ENCODE data around the gene SLC44A3.

Gene SLC44A3

DNA sequence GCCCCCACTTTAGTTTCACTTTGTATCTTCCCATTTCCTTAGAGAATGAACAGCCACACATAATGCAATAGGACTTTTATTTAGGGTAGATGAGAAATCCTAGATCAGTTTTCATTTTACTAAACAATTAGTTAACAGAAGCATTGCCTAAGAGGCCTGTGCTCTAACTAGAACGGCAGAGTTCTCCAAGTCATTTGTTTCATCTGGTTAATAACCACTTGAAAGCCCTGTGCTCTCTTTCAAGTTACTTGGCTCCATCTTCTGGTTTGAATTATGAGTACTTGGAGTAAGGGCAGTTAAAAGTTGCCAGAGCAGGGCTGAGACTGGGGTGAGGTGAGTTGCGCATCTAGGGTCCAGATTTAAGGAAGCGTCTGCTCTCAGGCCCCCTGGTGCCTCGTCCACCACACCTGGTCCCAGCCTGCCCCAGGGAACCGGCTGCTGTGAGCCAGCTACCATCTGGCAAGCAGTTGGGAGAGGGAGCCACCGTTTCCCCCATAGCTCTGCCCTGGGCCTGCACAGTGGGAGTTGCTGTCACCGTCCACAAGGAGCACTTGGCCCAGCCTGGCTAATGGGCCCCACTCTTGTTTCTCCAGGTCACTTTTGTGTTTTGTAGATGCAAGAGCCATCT is 18.1 kb upstream of the SLC44A3 start:
- peak; percentile 89 for DNase-seq (ENCODE audit: low read depth)

DNA sequence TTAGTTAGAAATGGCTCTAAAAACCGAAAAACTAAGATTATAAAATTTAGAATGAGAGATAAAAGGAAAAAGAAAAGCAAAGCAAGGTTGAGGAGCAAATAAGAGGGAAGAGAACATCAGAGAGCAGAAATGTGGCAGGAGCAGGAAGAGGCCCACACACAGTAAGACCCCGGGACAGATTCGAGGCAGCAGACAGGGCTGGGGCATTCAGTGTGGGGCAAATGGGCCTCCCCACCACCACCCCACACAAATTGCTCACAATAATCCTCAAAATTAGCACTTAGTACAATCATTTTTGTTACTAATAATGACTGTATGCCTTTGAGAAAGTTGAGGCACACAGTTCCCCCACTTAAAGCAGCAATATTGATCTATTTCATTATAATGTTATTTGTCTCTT is 17.1 kb upstream of the SLC44A3 start:
- DNase-seq (ENCODE audit: low read depth) = no peak

DNA sequence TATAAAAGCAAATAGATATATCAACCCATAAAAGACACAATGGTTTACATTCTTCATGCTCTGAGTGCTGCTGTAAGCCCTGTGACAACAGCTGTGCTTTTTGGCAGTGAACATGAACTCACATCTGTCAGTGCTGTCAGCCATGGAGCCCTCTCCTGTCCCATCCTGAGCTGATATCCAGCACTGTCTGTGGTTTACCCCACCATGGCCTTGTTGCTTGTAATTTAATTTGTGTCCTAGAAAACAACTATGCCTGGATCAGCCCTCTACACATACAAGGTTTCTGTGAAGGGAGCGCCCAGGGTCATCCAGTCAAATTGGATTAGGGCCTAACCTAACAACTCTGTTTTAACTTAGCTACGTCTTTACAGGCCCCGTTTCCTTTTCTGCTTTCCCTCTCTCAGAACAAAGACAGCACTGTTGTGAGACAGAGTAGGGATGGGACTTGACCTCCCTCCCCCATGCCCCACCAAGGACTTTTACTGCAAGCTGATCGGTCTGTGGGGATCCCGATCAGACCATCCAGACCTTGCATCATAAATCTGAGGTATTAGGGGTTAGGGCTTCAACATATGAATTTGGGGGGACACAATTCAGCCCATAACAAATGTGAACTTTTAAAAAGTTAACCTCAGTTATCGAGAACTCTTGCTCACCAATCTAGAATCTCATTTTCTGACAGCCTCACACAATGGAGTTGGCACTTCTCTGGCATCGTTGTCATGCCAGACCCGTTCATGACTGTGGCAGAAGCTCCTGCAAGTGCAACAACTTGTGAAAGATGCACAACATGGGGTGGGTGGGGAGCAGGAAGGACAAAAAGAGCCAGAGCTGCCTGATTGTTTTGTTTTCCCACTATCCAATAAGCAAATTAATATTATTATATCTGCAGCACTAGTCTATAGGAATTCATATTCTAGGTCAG is 16.4 kb upstream of the SLC44A3 start:
- DNase-seq (ENCODE audit: low read depth) = no peak

DNA sequence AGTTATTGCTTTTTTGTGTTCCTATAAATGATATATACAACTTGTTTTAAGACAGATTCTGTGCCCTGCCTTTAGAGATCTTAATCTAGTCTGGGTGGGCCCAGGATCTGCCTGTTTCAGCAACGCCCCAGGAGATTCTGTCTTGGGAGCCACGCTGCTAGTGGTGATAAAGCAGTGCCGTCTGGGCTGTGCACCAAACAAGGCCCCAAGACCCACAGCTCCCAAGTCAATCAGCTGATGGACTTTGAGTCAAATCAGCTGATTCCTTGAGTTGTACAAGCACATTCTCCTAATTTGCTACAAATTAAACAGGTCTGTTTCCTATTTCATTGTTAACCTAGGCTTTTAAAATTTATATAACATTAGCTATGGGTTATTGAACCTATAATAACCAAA is 15.7 kb upstream of the SLC44A3 start:
- no peak for DNase-seq (ENCODE audit: low read depth)

DNA sequence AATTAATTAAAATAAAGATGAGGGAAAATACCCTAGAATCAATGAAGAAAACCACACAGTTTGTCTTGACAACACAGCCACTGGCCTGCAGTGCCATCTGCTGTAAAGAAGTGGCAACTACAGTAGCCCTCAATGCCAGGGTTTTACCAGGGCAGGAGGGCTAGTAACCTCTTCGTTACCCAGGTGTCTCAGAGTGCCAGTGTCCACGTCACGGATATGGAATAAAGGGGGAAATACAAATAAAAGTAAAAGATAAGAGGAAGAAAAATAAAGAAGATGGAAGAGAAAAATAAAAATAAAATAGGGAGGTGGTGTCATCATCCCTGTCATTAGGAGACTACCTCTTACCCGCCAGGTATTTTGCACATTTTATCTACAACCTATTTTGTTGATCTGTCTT is 14.2 kb upstream of the SLC44A3 start:
- DNase-seq (ENCODE audit: low read depth) = peak; percentile 51

DNA sequence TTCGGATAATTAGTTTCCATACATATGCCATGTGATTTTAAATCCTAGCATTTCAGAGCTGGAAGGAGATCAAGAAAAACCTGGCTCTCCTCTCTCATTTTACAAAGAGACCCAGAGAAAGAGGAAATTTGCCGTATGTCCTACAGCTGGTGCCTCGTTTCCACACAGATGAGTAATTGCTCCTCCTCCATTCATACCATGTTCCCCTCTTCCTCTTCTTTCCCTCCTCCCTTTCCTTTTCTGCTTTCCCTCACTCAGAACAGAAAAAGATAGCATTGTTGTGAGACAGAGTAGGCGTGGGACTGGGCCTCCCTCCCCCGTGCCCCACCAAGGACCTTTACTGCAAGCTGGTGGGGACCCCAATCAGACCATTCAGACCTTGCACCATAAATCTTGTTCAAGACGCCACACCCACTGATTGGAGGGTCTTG is 13.7 kb upstream of the SLC44A3 start:
- peak; percentile 68 for DNase-seq (ENCODE audit: low read depth)

DNA sequence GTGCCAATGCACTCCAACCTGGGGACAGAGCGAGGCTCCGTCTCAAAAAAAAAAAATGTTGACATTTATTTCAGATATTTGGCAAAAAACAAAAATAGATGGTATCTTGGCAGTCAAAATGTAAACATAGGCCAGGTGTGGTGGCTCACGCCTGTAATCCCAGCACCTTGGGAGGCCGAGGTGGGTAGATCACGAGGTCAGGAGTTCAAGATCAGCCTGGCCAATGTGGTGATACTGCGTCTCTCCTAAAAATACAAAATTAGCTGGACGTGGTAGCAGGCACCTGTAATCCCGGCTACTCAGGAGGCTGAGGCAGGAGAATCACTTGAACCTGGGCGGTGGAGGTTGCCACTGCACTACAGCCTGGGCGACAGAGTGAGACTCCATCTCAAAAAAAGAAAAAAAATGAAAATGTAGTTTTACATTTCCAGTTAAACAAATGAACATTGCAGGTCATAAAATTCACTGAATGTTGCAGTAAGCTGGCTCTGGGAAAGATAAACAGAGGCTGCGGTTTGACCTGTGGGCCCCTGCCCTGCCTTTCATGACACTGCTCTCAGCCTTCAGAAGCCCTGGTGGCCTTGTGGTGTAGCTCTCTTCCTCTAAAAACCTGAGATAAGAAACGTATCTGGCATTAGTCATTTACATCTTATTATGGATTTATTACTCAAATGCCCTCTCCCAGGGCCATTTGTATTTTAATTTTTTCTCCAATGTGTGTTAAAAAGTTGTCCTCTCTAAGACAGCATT is 12.2 kb upstream of the SLC44A3 start:
- peak; percentile 85 for DNase-seq (ENCODE audit: low read depth)

DNA sequence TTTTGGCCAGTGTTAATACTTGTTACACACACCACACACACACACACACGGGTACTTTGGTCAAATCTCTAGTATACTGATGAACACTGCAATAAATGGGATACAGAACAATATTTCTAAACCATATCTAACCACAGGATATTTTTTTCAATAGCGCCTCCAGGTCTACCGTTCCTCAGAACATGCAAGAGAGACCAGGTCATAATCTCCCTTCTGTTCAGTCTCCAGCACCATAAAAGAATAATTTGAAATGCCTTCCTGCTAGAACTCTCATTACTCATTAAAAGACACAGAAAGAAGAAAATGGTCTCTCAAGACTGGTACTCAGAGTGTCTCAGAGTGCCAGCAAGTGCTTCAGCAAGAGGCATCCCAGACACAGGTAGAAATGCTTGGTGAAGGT is 11.5 kb upstream of the SLC44A3 start:
- DNase-seq (ENCODE audit: low read depth) = peak; percentile 38

DNA sequence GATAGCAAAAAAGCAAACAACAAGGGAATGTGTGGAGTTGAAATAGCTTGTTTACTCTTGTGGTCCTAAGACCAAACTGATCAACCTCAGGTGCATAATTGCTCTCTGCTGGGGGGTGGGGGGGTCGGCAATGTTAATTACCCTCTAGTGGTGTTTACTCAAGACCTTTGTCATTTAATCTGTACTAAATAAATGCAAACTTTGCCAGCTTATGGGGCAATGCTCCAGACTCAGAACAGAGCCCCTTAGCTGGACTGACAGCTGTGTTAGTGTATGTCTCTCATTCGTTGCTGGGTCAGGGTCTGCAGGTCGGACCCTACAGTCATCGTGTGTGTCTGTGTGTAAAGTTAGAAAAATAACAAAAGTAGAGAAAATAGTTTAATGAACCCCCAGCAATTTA is 7.2 kb upstream of the SLC44A3 start:
- DNase-seq (ENCODE audit: low read depth) = no peak

DNA sequence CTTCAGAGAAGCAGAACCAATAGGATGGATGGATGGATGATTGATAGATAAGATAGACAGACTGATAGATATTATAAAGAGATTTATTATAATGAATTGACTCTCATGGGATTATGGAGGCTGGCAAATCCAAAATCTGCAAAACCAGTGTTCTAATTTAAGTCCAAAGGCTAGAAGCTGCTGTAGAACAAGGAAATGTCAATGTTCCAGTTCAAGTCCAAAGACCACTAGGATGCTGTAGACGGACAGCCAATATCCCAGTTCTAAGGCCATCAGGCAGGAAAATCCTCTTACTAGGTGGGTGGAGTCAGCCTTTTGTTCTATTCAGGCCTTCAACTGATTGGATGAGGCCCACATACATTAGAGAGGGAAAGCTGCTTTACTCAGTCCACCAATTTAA is 4.1 kb upstream of the SLC44A3 start:
- no peak for DNase-seq (ENCODE audit: low read depth)

DNA sequence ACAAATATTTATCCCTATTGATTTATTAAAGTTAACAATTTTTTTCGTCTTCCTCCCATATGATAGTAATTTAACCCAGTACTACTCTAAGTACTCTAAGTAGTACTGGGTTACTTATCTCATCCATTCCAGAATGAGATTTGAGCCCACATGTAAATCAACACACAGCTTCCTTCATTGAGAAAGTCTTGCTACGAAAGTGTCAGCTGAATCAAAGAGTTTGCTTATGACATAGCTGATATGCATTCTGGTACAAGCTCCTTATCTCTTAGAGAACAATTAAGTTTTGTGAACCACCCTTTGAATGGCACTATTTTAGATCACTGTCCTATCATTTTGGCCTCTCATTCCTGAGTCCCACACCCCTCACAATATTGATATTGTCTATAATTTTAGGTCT is 2.4 kb upstream of the SLC44A3 start:
- DNase-seq (ENCODE audit: low read depth) = no peak

DNA sequence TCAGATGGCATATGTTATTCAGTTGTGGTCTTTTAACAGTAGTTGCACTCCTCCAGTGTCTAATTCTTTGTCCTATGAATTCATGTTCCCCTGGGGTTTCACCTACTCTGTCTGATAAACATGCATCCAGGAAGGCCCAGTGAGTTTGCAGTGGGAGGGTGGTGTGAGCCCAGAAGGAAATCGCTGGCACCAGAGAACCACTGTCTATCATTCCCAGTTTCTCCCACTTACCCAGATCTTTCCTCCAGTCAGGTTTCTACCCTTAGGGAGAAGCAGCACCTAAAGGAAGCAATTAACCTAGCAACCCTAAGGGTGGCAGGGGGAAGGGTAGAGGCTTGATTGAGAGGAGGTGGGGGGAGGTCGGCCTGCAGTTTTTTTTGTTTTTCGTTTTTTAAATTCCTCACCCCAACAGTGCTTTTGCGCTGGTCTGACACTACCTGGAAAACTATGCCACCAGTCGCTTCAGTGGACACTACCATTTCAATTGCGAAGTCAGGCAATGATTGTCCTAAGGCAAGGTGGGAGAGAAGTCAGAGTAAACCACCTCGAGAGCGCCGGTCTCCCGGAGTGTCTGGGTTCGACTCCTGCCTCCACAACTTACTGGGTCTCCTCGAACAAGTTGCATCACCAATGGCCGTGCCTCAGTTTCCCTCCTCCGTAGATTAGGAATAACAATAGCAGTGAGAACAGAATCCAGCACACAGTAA is 766 bp upstream of the SLC44A3 start:
- no peak for DNase-seq (ENCODE audit: low read depth)

DNA sequence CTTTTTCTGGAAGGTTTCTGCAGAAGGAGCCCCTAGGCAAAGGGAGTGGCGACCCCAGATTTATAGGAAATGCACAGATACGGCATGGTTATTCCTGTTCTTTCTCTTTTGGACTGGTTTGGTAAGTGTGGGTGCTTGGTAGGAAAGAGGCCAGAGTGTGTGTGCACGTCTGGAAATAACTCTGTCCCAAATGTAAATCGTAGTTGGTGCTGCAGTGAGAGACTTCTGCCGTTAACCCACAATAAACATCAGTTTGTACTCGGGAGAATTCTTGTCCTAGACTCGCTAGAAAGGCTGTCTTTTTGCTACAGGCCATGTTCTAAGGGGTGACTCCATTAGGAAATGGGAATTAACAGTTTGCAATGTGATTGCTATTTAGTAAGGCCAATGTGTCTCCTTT is 779 bp downstream of the SLC44A3 start:
- DNase-seq (ENCODE audit: low read depth) = no peak

DNA sequence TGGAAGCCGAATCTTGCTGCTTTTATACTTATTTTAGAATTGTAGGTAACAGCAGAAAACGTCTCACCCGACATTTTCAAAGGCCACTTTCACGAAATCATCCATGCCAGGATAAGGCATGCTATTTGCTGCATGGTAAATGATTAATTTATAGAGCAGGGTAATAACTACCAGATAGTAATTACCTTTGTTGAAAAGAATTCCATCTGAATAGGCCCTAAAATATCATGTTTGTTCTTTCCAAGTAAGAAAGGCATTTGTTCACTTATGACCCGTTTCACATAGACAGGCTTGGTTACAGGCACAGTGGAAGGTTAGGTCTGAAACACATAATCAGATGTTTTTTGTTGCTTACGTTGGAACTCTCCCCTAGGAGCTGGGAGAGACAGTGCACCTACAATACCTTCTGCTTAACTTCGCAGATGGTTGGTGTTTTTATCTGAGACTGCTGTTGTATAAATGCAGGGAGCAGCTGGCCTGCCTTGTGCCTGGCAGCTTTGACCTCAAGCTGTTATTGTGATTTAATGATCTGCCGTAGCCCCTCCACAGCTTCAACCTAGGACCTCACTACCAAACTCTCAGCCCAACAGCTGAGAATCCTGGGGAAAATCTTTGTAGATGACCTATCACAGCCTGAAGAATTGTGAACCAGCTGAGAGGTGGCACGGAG is 1.6 kb downstream of the SLC44A3 start:
- no peak for DNase-seq (ENCODE audit: low read depth)

DNA sequence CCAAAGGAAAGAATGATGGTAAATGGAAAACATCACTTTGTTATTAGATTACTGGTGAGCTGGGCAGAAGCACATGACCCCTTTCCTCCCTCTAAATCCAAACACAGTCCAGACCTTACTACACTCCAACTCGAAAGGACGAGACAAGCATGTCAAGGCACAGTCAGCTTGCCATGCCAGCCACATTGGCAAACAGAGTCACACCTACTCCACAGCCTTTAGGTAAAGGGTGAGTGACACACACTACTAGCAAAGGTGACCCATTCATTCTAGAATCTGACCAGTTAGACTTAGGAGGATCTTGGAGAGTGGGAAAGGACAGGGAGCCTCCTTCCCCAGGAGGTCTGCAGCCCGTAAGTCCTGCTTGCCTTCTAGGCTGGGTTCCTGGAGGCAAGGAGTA is 3.0 kb downstream of the SLC44A3 start:
- no peak for DNase-seq (ENCODE audit: low read depth)

DNA sequence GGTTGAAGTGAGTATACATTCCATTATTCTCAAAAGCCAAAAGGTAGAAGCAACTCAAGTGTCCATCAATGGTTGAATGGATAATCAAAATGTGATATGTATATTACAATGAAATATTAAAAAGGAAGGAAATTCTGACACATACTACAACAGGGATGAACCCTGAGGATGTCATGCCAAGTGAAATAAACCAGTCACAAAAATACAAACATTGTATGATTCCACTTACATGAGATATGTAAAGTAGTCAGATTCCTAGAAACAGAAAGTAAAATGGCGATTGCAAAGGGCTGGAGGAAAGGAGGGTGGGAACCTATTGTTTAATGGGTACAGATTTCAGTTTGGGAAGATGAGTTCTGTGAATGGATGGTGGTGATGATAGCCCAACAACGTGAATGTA is 5.8 kb downstream of the SLC44A3 start:
- DNase-seq (ENCODE audit: low read depth) = no peak

DNA sequence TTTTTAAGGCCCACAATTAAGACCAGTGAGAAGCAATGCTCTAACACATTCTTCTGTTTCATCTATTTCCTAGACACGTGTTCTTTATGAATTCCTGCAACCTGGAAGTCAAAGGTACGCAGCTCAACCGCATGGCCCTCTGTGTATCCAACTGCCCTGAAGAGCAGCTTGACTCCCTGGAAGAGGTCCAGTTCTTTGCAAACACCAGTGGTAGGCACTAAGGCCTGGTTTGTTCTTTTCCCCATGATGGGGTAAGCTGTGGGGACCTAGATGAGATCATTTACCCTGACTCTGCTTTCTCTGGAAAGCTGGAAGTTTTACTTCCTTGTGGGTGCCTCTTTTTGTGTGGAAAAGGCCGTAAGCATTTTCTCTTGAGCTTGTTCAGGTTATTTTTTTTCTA is 7.3 kb downstream of the SLC44A3 start:
- DNase-seq (ENCODE audit: low read depth) = no peak

DNA sequence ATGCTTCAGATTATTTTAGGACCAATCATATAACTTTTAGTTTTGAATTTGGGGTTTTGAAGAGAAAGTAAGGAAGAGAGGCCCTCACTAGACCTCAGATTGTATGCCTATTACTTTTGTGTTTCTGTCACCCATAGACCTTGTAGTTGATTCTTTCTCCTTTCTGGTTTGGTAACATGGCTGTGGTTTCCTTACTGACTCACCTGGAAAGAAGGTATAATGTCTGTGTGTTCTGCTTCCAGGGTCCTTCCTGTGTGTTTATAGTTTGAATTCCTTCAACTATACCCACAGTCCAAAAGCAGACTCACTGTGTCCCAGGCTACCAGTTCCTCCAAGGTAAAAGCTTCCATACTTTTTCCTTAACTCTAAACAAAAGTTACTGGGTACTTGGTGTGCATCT is 8.1 kb downstream of the SLC44A3 start:
- DNase-seq (ENCODE audit: low read depth) = no peak

DNA sequence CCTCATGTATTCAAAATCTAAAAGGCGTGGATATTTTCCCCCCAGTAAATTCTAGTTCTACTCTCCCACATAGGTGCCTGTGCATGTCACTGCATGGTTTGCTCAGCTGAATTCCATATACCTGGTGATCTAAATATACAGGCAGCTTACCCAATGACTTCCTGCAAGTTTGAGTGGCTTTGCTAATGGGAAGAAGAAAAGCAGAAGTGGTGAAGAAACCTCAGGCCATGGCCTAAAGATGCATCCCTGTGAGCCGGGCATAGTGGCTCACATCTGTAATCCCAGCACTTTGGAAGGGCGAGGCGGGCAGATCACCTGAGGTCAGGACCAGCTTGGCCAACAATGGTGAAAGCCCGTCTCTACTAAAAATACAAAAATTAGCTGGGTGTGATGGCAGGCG is 11.5 kb downstream of the SLC44A3 start:
- DNase-seq (ENCODE audit: low read depth) = no peak

DNA sequence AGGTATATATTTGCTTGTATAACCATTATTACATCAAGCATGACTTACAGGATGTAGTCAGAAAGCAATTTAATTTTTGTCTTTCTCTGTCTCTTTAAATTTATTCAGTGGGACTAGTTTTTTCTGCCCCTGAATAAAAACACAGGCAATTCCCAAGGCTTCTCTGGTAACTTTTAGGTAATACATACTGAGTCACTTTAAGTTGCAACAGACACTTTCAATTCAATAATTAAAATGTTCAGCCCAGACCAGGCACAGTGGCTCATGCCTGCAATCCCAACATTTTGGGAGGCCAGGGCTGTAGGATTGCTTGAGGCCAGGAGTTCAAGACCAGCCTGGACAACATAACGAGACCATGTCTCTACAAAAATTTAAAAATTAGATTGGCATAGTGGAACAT is 12.3 kb downstream of the SLC44A3 start:
- peak; percentile 26 for DNase-seq (ENCODE audit: low read depth)

DNA sequence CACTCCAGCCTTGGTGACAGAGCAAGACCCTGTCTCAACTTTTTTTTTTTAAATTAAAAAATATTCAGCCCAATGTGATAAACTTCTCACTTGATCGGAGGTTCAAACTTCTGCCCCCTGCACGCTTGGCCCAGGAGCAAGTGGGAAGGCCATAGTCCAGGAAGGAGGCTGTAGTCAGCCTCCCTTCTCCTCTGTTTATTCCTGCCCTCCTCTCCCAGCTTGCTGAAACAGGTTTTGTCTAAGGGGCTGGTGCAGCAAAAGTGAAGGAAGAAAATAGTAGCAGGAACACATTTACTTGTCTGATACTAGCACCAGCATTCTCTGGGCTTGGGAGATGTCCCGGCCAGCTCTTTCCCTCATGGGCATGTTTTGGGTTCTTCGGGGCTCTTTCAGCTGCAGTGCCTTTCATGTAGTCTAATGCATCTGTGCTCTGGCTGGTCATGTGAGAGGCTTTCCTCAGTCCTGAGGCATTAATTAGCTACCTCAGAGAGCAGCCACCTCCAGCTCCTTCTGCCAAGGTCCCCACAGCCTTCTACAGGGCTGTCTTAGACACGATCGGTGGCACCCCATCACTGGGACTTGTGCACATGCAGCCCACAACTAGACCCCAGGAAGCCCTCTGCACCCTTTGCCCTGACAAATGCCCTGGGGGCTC is 12.9 kb downstream of the SLC44A3 start:
- no peak for DNase-seq (ENCODE audit: low read depth)

Data from amniotic epithelial cell (primary cell).